Jurkat, Clone E6-1 (cell line): ENCODE results near the gene NR1I2. TPM values are rescaled to one million over a fixed set of nuclear protein-coding genes. Genes with fewer than 3 reads are reported as not detected.

Experiments
- DNase-seq: peaks from one replicate; pipeline ENCODE4 v3.0.0-alpha.2; 2011; ENCODE audit warnings: low read depth, low spot score
- H3K4me3 ChIP-seq: 2 replicates; pipeline ENCODE4 v1.5.1; 2011; ENCODE audit warnings: mild to moderate bottlenecking, low read length, control low read depth, moderate library complexity
- polyA plus RNA-seq: library from polyadenylated mRNA; unstranded; fragments of >200 nt; gene quantifications from one replicate; pipeline ENCODE4 v1.2.1, GENCODE V29; 2012; ENCODE audit warnings: missing spikeins; ENCODE audit not compliant: insufficient read length, insufficient read depth

The NR1I2 gene
- polyA plus RNA-seq = not detected

DNA sequence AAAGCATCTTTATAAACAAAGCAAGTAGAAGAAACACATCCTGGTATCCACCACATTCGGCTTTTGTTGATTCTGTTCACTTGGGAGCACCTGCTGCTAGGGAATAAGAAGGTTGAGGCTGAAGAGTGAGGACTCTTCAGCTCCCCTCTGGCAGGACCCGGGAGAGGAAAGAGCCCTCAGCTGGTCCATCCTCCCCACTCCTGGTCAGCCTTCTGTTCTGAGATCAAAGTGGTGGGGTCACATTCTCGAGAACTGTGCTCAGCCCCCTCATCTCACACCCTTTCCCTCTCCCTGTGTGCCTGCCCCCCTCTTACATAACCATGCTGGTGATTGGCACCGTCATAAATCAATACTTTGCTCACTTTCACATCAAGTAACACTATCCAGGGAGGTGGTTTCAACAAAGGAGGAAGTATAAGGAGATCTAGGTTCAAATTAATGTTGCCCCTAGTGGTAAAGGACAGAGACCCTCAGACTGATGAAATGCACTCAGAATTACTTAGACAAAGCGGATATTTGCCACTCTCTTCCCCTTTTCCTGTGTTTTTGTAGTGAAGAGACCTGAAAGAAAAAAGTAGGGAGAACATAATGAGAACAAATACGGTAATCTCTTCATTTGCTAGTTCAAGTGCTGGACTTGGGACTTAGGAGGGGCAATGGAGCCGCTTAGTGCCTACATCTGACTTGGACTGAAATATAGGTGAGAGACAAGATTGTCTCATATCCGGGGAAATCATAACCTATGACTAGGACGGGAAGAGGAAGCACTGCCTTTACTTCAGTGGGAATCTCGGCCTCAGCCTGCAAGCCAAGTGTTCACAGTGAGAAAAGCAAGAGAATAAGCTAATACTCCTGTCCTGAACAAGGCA, at the start of gene NR1I2:
Gene NR1I2 (plus strand): TSS at position 772 of the 869 bp plus-strand sequence.
- H3K4me3 ChIP-seq = no peak within 1 kb of the TSS
- DNase-seq = no peak

DNA sequence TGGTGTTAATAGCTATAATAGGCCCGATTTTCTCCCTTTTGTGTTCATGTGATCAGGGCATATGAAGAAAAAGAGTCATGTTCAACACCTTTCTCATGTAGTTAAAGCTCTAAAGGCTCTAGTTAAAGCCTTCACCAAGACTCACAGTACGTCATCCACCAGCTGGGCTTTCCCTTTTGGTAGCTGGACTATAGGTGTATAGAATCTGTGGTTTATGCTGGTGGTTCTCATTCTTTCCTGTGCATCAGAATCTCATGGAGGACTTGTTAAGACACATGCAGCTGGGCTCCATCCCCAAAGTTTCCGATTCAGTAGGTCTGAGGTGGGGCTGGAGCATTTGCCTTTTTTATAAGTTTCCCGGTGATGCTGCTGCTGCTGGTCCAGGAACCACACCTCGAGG, 48.1 kb upstream of the NR1I2 start:
- DNase-seq = no peak
- H3K4me3 ChIP-seq = no peak overlapping the region

DNA sequence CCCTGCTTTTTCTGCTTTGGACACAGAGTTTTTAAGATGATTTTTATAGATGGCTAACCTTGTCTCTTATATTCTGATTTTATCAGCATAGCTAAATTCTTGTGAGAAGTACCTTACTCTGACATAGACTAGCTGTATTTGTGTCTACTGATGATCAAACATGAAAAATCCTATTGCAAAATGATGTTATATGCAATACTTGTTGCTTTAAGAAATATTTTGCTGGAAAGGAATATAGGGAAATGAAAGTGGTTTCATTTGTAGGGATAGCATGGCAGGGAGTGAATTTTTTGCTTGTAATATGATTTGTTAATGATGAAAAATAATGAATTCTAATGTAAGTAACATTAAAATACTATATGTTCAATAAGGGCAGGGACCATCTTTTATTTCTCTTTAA, 43.2 kb upstream of the NR1I2 start:
- no peak for DNase-seq
- H3K4me3 ChIP-seq = no peak overlapping the region

DNA sequence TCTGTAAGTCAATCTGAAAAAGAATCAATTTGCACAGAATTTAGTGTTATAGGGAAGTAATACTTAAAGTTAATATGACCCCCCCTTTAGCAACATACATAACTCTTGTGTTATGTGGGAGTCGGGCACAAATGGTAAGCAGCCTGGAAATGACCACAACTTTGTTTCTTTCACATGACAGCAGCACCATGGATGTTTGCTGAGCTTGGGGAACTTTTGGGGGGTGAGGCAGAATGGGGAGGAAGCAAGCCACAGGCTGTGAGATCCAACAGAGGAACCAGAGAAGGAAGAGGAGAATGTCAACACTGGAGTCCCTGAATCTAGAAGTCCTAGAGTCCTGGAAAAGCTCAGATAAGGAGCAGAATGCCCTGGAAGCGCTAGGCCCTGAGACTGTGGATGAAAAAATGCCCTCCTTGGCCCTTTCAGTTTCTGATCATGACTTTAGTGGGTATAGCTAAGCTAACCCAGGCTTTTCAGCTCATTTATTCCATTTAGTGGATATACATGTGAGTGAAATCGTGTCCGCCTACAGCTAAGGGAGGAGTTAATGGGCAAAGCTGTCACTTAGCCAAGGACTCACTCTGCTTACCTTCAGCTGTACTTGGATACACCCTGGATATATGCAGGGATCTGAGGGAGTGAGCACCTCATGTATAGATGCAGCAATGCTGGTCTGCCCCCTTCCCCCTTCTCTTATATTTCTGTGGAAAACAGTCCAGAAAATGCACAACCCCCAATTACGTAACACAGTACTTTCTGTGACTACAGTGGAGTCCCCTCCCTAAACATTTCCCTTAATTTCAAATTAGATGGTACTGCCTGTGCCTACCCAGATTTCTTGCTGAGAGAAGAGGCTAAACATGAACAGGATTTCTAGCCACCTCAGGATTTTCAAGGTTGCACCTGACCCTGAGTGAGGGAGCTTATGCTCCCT, 40.0 kb upstream of the NR1I2 start:
- DNase-seq = no peak
- no peak overlapping the region for H3K4me3 ChIP-seq

DNA sequence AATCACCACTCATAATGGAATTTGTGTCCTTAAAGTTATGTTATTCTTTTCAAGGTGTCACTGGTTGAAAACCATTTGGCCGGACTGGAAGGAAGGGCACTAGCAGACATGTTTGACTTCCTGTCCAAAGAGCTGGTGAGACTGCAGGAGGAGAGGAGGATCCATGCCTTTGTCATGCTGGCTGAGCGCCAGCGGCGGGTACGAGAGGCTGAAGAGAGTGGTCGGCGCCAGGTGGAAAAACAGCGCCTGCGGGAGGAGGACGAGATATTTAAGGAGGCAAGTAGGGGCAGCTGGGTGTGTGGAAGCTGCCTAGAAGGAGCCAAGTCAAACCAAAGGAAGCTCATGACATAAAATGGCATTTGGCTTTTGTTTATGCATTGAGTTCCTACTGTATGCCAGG, 38.0 kb upstream of the NR1I2 start:
- H3K4me3 ChIP-seq = no peak overlapping the region
- no peak for DNase-seq

DNA sequence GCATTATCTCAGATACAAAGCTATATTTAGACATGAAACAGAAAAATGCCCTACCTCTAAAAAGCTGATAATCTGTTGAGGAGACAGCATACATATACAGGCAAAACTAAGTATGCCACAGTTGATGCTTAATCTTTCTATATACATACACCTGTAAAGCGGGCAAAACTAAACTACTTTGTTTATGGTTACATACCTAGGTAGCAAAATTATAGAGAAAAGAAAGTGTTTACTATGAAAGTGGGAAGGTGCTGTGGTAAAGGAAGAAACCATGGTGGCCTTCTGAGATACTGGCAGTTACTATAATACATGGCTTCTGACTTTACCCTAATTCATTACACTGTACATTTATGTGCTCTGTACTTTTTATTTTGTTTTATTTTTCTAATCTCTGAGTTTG, 36.0 kb upstream of the NR1I2 start:
- H3K4me3 ChIP-seq = no peak overlapping the region
- DNase-seq = no peak

DNA sequence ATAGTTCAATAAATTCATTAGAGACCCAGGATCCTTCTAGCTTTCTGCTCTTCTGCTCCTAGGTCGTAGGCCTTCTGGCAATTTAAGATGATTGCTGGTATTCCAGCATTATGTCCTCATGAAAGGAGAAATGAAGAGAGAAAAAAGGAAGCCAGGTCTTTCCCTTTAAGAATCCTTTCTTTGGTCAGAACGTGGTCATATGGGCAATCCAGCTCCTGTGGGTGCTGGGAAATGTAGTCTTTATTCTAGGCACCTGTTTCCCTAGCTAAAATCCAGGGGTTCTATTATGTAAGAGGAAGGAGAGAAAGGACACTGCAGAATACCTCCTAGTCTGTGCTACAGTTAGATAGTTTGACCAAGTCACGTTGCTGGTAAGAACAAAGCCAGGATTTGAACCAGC, 35.5 kb upstream of the NR1I2 start:
- DNase-seq = no peak

DNA sequence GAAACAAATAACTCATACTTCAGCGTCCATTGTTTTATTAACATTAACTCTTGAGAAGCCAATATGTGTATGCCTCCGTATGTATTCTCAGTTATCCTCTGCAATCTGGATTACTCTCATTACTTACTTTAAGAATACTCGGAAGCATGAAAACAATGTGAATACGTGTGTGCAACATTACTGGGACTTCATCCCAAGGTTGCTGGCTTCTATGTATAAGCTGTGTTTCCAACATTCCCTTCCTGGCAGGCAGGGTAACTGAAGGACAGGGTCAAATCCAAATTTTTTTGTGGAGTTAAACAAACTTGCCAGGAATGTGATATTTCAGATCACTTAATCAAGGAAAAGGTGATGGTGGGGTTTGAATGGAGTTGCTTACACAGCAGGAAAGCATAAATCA, 34.5 kb upstream of the NR1I2 start:
- H3K4me3 ChIP-seq = no peak overlapping the region
- DNase-seq = no peak

More for the DNA sequence above, 35.5 kb upstream of the NR1I2 start:
- no peak overlapping the region for H3K4me3 ChIP-seq

DNA sequence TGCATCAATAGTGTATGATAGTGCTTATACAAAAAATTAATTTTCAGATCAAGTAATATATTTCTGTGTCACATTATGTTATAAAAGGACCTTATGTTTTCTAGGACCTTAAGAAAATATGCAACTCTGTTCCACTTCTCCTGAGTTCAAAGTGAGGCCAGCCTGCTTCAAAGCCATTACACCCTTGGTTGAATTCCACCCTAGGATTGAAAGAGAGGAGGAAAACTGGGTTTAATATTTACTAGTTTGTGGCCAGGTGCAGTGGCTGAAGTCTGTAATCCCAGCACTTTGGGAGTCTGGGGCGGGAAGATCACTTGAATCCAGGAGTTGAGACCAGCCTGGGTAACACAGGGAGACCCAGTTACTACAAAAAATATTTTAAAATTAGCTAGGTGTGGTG, 32.9 kb upstream of the NR1I2 start:
- no peak overlapping the region for H3K4me3 ChIP-seq
- DNase-seq = no peak

DNA sequence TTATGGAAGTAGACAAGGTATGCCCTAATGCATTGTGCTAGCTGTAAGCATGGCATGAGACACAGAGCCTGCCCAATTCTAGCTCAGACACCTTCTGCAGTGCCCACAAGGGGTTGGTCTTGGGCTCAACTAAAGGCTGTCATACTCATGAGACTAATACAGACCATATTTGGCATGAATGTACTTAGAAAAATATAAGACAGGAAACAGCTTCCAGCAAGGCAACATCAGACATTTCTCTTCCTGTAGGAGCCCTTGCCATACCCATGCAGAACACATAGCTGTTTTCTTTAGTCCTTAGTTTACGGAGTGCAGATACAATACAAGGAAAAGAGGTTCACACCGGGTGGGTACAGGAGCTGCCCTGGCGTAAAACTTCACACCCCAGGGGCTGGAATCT, 30.5 kb upstream of the NR1I2 start:
- no peak overlapping the region for H3K4me3 ChIP-seq
- no peak for DNase-seq

DNA sequence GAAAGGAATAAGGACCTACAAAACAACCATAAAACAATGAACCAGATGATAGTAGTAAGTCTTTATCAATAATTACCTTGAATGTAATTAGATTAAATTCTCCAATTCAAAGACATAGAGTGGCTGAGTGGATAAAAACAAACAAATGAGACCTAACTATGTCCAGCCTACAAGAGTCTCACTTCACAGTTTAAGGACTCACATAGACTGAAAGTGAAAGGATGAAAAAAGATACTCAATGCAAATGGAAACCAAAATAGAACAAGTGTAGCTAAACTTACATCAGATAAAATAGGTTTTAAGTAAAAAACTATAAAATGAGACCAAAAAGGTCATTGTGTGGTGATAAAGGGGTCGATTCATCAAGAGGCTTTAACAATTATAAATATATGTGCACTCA, 21.9 kb upstream of the NR1I2 start:
- DNase-seq = no peak
- H3K4me3 ChIP-seq = no peak overlapping the region

DNA sequence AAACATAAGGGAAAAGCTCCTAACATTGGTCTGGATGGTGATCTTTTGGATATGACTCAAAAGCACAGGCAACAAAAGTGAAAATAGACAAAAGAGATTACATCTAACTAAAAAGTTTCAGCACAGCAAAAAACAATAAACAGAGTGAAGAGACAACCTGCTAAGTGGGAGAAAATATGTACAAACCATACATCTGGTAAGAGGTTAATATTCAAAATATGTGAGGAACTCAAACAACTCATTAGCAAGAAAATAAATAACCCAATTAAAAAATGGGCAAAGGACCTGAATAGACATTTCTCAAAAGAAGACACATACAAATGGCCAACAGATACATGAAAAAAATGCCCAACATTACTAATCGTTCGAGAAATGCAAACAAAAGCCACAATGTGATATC, 19.0 kb upstream of the NR1I2 start:
- no peak for DNase-seq
- H3K4me3 ChIP-seq = no peak overlapping the region

DNA sequence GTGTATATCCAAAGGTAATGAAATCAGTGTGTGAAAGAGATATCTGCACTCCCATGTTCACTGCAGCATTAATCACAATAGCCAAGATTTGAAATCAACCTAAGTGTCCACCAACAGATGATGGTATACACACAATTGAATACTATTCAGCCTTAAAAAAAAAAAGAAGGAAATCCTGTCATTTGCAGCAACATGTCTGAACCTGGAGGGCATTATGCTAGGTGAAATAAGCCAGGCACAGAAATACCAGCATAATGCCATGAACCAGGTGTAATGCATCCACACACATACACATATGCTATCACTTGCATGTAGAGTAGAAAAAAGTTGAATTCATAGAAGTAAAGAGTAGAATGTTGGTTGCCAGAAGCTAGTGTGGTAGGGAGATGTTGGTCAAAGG, 18.4 kb upstream of the NR1I2 start:
- no peak for DNase-seq
- no peak overlapping the region for H3K4me3 ChIP-seq

DNA sequence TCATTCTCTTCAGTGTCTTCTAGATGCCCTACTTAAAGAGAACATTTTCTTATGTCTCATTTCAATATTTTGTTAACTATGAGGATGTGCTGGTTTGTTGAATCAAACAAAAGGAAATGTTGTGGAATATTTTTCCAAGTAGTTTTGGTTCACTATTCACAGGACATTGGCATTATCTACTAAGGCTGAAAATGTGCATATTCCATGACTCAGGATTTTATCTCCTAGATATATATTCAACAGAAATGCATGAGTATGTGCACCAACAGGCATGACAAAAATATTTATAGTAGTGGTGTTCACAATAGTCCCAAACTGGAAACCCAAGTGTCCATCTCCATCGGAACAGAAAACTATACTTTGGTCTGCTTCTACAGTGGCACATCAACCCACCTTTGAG, 16.7 kb upstream of the NR1I2 start:
- H3K4me3 ChIP-seq = no peak overlapping the region
- no peak for DNase-seq

DNA sequence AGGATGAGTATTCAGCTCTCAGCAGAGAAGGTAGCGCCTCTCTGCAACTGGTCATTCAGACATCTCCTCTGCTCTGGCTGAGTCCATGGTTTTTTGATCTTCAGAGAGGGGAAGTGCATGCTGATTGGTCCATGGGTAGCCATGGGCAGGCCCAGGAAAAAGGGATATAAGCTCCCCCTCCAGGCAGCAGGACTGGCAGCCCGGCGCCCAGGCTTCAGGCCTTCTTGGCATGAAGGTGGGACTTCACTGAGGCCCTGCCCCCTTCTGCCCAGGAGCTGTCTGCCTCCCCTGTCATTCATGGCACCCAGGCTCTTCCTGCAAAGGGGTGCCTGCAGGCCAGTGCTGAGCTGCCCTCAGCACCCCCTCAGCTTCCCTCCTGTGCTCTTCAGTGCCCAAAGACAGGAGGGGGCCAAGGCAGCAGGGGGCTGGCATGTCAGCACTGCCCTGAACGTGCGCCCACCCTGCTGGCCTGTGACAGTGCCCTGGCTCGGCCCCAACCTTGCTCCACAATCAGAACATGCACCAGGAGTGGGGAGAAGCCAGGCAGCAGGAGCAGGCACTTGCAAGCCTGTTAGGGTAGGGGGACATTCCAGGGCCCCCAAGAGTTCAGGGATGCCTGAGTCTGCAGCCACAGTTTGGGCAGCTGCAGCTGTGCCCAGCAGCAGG, 13.8 kb upstream of the NR1I2 start:
- H3K4me3 ChIP-seq = no peak overlapping the region
- no peak for DNase-seq

DNA sequence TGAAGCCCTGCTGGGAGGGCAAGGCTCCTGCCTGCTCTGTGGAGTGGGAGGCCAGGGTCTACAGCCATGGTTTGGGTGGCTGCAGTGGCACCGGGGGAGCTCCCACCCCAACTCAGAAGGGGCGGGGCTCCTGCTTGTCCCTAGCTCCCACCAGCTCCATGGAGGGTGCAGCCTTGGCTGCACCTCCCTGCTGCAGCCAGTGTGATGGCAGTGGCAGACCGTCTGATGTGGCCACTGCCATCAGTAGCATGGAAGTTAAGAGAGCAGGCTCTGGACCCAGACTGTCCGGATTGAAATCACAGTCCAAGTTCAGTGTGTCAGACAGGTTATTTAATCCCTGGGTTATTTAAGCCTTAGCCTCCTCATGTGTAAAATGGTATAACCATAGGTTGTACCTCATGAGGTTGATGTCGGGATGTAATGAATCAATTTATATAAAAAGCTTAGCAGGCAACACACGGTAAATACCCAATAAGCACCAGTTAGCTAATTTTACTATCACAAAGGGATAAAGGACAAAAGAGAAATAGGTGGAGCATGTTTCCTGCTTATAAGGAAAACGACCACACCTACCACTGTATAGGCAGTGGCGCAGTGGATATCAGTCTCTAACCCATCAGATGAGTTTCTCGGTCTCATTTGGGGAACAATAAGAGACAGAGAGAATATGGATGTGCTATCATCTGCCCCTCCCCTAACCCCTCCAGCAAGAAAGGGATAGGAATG, 13.1 kb upstream of the NR1I2 start:
- DNase-seq = no peak
- no peak overlapping the region for H3K4me3 ChIP-seq

DNA sequence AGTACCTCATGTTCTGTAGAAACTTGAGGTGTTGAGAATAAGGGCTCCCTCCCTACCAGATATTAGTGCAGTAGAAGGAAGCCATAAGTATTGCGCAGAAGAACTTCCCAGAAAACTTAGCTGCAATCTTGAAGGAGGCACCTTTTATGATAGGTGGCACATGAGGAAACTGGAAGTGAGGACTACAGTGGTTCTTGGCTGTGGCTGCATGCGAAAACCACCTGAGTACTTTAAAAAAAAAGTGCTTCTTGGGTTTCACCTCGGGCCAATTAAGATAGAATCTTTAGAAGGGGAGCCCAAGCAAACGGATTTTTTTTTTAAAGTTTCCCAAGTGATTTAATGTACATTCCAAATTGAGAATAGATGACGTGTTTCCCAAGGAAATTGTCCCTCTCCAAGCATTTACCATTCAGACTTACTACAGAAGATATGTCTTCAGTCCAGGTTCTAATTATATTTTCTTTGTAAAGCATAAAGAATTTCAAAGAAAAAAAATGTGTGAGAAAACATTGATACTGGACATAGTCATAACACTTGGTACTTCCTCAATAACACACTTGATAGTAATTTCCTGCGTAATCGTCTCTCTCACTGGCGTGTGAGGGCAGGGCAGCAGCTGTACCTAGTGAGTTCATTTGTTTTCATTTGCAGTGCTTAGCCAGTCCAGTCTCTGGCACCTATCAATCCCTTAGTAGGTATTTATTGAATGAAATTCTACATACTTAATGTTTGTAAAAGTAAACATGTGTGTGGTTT, 12.3 kb upstream of the NR1I2 start:
- no peak for DNase-seq

DNA sequence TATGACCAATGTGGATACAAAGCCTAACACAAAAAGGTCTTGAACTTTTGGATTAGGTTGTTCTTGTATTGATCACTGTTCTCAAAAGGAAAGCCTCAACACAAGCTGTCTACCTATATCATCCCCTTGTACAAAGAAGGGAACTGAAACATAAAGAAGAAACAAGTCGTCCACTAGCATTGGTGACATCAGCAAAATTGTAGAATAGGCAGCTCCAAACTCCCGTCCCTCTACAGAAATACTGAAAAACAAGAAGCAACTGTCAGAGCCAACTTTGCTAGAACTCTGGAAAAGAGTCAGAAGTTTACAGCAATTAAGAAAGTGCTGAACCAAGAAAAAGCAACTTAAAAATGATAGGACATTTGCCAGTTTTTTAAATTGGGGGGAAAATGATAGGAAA, 7.5 kb upstream of the NR1I2 start:
- no peak for DNase-seq
- H3K4me3 ChIP-seq = no peak overlapping the region

More for the DNA sequence above, 12.3 kb upstream of the NR1I2 start:
- H3K4me3 ChIP-seq = no peak overlapping the region
